Measurements from ENCODE around the gene SLC47A1. TPM values are rescaled to one million over a fixed set of nuclear protein-coding genes. Genes with fewer than 3 reads are reported as not detected.
"Not testable (repeated sequence)": the region's sequence is repeated elsewhere in the genome, so short reads cannot be mapped to it uniquely, and the experiment has no call there.

SLC47A1 gene
- total RNA-seq, 2 donors from 2014 or later, result not detected

- WGBS, 2 donors, result 9 to 17% methylated on average over 6 to 75 of the region's 76 CpGs
- H3K4me3 ChIP-seq, result no peak overlapping the region
- H3K27me3 ChIP-seq, result peaks cover 3 to 8% of the 10 kb centered on the region in 2 donors
- no peak for ATAC-seq
- DNase-seq, result peak in 1 of 4 donors; percentile 12
- TF ChIP-seq, protein P1, sequence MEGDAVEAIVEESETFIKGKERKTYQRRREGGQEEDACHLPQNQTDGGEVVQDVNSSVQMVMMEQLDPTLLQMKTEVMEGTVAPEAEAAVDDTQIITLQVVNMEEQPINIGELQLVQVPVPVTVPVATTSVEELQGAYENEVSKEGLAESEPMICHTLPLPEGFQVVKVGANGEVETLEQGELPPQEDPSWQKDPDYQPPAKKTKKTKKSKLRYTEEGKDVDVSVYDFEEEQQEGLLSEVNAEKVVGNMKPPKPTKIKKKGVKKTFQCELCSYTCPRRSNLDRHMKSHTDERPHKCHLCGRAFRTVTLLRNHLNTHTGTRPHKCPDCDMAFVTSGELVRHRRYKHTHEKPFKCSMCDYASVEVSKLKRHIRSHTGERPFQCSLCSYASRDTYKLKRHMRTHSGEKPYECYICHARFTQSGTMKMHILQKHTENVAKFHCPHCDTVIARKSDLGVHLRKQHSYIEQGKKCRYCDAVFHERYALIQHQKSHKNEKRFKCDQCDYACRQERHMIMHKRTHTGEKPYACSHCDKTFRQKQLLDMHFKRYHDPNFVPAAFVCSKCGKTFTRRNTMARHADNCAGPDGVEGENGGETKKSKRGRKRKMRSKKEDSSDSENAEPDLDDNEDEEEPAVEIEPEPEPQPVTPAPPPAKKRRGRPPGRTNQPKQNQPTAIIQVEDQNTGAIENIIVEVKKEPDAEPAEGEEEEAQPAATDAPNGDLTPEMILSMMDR (IDR thresholded peaks at IDR 0.05), result no peak
- no peak for TF ChIP-seq POLR2A (IDR thresholded peaks at IDR 0.05)
- intact Hi-C loops (cut with DNase I), result no loop called here
- H3K4me1 ChIP-seq, result peaks cover 4% of the 10 kb centered on the region
- H3K36me3 ChIP-seq (replicated peaks in 1 of 2; ENCODE audit: insufficient read depth in 1 of 2, low read depth in 2 of 2), result no peaks in the 10 kb centered on the region
- no peak overlapping the region for H3K27ac ChIP-seq
- H3K9me3 ChIP-seq, result no peaks in the 10 kb centered on the region
Observed at GRCh38 chr17:19579867-19580565, 46.4 kb downstream of the SLC47A1 start.

GRCh38 chr17:19580566-19580920, 46.9 kb downstream of the SLC47A1 start:
- H3K27me3 ChIP-seq; ATAC-seq; H3K36me3 ChIP-seq (replicated peaks in 1 of 2; ENCODE audit: insufficient read depth in 1 of 2, low read depth in 2 of 2); DNase-seq; H3K4me1 ChIP-seq; intact Hi-C loops (cut with DNase I); H3K4me3 ChIP-seq; H3K27ac ChIP-seq; H3K9me3 ChIP-seq: not testable (repeated sequence)
- 86 to 91% methylated on average over 8 to 17 of the region's 17 CpGs for WGBS, 2 donors

DNA sequence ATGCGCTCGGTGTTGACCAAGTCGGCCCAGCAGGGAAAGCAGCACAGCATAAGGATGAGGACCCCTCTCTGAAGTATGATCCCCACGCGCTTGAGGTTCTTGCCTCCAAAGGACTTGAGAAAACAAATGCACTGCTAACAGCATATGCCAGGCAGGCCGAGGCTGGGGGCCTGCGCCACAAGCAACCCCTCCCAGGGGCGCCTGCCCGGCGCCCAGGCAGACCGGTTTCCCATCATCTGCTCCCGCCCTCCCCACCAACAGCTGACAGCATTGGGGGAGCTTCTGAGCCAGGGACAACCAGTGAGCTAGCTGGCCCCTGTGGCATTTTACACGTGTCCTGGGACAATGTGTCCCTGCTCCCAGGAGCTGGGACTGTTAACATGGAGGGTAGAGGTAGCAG, 48.5 kb downstream of the SLC47A1 start:
- DNase-seq; H3K27ac ChIP-seq; H3K4me3 ChIP-seq; H3K36me3 ChIP-seq (replicated peaks in 1 of 2; ENCODE audit: insufficient read depth in 1 of 2, low read depth in 2 of 2); H3K4me1 ChIP-seq; H3K27me3 ChIP-seq; intact Hi-C loops (cut with DNase I); ATAC-seq; H3K9me3 ChIP-seq: not testable (repeated sequence)
- 75 to 89% methylated on average over 2 to 13 of the region's 13 CpGs for whole genome bisulfite sequencing, 2 donors

- Histone ChIP-seq H3K36me3 (replicated peaks in 1 of 2; ENCODE audit: insufficient read depth in 1 of 2, low read depth in 2 of 2) (no peaks in the 10 kb centered on the region), H3K9me3 (no peaks in the 10 kb centered on the region), H3K4me3 (no peak overlapping the region), H3K27me3 (peaks cover 3 to 8% of the 10 kb centered on the region in 2 donors), H3K27ac (no peak overlapping the region), H3K4me1 (peaks cover 4% of the 10 kb centered on the region)
- TF ChIP-seq, protein P1 (IDR thresholded peaks at IDR 0.05), result no peak
- no peak for TF ChIP-seq POLR2A (IDR thresholded peaks at IDR 0.05)
- 69 to 82% methylated on average over 8 of the region's 8 CpGs for WGBS, 2 donors
- intact Hi-C loops (cut with DNase I), result no loop called here
- DNase-seq (no peak), ATAC-seq (no peak)
Observed at GRCh38 chr17:19583871-19584270, 50.2 kb downstream of the SLC47A1 start.

DNA sequence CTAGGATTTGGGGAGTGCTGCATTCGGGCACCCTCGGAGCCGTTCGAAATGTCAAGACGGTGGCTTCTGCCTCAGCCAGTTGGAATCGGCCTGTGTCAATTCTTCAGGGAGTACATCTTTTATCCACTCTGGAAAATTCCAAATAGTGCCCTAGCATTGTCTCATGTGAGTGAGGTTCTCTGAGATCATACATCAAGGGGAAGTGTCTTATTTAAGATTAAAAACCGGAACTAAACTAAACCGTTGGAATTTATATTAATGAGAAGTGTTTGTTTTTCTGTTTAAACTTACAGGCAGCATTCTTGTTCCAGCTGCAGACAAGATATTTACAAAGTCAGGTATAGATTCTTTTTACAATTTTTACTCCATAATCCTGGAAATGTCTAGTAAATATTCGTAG, 56.8 kb downstream of the SLC47A1 start:
- H3K9me3 ChIP-seq, result no peaks in the 10 kb centered on the region
- H3K4me3 ChIP-seq, result no peak overlapping the region
- no peak overlapping the region for H3K27ac ChIP-seq
- H3K4me1 ChIP-seq, result no peaks in the 10 kb centered on the region
- 72 to 75% methylated on average over 9 of the region's 9 CpGs for WGBS, 2 donors
- no peaks in the 10 kb centered on the region for H3K27me3 ChIP-seq
- DNase-seq, result no peak
- no peaks in the 10 kb centered on the region for H3K36me3 ChIP-seq (replicated peaks in 1 of 2; ENCODE audit: insufficient read depth in 1 of 2, low read depth in 2 of 2)
- intact Hi-C loops (cut with DNase I), result no loop called here
- ATAC-seq, result no peak
- TF ChIP-seq, protein P1 (IDR thresholded peaks at IDR 0.05), result no peak
- no peak for TF ChIP-seq POLR2A (IDR thresholded peaks at IDR 0.05)
